Panc1 (cell line): ENCODE measurements around the gene ATF1. TPM values are rescaled to one million over a fixed set of nuclear protein-coding genes. Genes with fewer than 3 reads are reported as not detected.

ENCODE experiments used
- ATAC-seq: fragments of 200-7000 bp; cut with Tn5 transposase; 2 replicates; pipeline ENCODE4 v1.9.1; 2020; ENCODE audit warnings: mild to moderate bottlenecking, moderate library complexity
- BruUV-seq: library from RNA; stranded (reverse); fragments of 400-500 nt; replicated peaks from 2 replicates; lab custom pipeline; 2021; lab: Mats Ljungman, UMichigan
- CTCF ChIA-PET: fragments of 300-600 bp; sonication (Branson Sonifier 250); formaldehyde crosslinking; loops from one replicate; lab custom pipeline; 2022; ENCODE audit warnings: antibody characterized with exemption; lab: Charles Lee
- POLR2A ChIA-PET: fragments of 300-600 bp; sonication (Branson Sonifier 250); formaldehyde crosslinking; loops from one replicate; lab custom pipeline; 2022; ENCODE audit warnings: antibody characterized with exemption; lab: Charles Lee
- DNase-seq: peaks from one replicate; pipeline ENCODE4 v3.0.0-alpha.2; 2010; ENCODE audit warnings: low read depth, low spot score
- H3K27ac ChIP-seq: 2 replicates; pipeline ENCODE4 v1.5.1; 2011; ENCODE audit warnings: mild to moderate bottlenecking, low read length, inconsistent platforms
- H3K27me3 ChIP-seq: fragments of 200-500 bp; sonication (Bioruptor generic); 2 replicates; pipeline ENCODE4 v1.6.0; 2014; ENCODE audit warnings: low read length, inconsistent platforms; ENCODE audit not compliant: control insufficient read depth, insufficient read depth
- H3K36me3 ChIP-seq: fragments of 200-500 bp; sonication (Bioruptor generic); 2 replicates; pipeline ENCODE4 v1.5.1; 2014; ENCODE audit warnings: inconsistent platforms, mild to moderate bottlenecking, low read length, moderate library complexity; ENCODE audit not compliant: control insufficient read depth, insufficient read depth
- H3K4me1 ChIP-seq: 2 replicates; pipeline ENCODE4 v1.5.1; 2011; ENCODE audit warnings: inconsistent platforms, mild to moderate bottlenecking, low read length, moderate library complexity; ENCODE audit not compliant: control insufficient read depth, insufficient read depth
- H3K4me3 ChIP-seq, 2 experiments: 2 replicates each; pipeline ENCODE4 v1.5.1; 2011 to 2012; ENCODE audit warnings: low read depth in 2 of 2, low read length in 2 of 2, mild to moderate bottlenecking in 2 of 2, inconsistent platforms in 1 of 2, moderate library complexity in 1 of 2
- H3K9me3 ChIP-seq: fragments of 200-500 bp; sonication (Bioruptor generic); 2 replicates; pipeline ENCODE4 v1.5.1; 2014; ENCODE audit warnings: low read depth, mild to moderate bottlenecking, inconsistent platforms, low read length, moderate library complexity; ENCODE audit not compliant: control insufficient read depth, insufficient read depth
- POLR2AphosphoS5 ChIP-seq: IDR thresholded peaks from 2 replicates; pipeline ENCODE4 v1.6.1; 2012; ENCODE audit warnings: mild to moderate bottlenecking, low read depth, low read length, moderate library complexity
- SIN3A ChIP-seq: IDR thresholded peaks from 2 replicates; pipeline ENCODE4 v1.6.1; 2012; ENCODE audit warnings: low read depth, mild to moderate bottlenecking, low read length, moderate library complexity, borderline replicate concordance; ENCODE audit not compliant: insufficient read depth
- TCF7L2 ChIP-seq: IDR thresholded peaks from 2 replicates; pipeline ENCODE4 v1.6.1; 2011; ENCODE audit warnings: mild to moderate bottlenecking, low read depth, low read length, inconsistent platforms
- in situ Hi-C: cut with HindIII; loops from 2 replicates; pipeline ENCODE4 v1.10.0; 2016; ENCODE audit warnings: low sequenced_read_pairs, low pct_unique_long_range_greater_than_20kb
- intact Hi-C: fragments of 100-400 bp; cut with micrococcal nuclease; formaldehyde crosslinking; loops from one replicate; pipeline ENCODE4 v1.10.0; 2022; ENCODE audit not compliant: unreplicated experiment
- total RNA-seq: library from RNA; stranded (reverse); gene quantifications from one replicate; pipeline ENCODE4 v1.2.1, GENCODE V29; 2021; ENCODE audit not compliant: unreplicated experiment
- TF ChIP-seq, protein P1 (sequence below): fragments of 450-650 bp; IDR thresholded peaks from 2 replicates; pipeline ENCODE4 v1.5.1; 2017; ENCODE audit warnings: mild to moderate bottlenecking
- TF ChIP-seq, protein P2 (sequence below), 2 experiments: IDR thresholded peaks; 2 replicates each; pipeline ENCODE4 v1.6.1; 2011 to 2012; ENCODE audit warnings: low read depth in 2 of 2, control low read depth in 1 of 2, low read length in 1 of 2, mild to moderate bottlenecking in 1 of 2, moderate library complexity in 1 of 2; ENCODE audit not compliant: insufficient read depth in 1 of 2

ATF1 gene
- total RNA-seq, 1 experiment from 2014 or later: 52.2 TPM

DNA sequence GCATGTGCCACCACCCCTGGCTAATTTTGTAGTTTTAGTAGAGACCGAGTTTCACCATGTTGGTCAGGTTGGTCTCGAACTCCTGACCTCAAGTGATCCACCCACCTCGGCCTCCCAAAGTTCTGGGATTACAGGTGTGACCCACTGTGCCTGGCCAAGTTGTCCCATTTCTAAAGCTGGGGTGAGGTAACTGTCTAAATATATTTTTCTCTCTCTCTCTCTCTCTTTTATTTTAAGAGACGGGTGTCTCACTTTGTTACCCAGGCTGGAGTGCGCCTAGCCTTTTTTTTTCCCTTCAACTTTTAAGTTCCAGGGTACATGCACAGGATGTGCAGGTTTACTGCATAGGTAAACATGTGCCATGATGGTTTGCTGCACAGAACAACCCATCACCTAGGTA lies 8.6 kb downstream of the ATF1 start:
- in situ Hi-C loops (no loop called here), intact Hi-C loops (no loop called here)
- CTCF ChIA-PET: interaction anchor here (0.7 kb wide), 1 partner anchor 256 kb away, joined by 7 read pairs; no protein-coding TSS in a partner anchor
- Histone ChIP-seq H3K36me3 (no peaks in the 10 kb centered on the region; the same call in 1 of the 2 replicates), H3K4me1 (peaks cover 5% of the 10 kb centered on the region), H3K9me3 (no peaks in the 10 kb centered on the region), H3K27ac (no peak overlapping the region), H3K4me3 (no peak overlapping the region), H3K27me3 (no peaks in the 10 kb centered on the region)
- no peak for ATAC-seq
- TF ChIP-seq TCF7L2 (no peak), POLR2AphosphoS5 (no peak), SIN3A (no peak)
- TF ChIP-seq, protein P1, sequence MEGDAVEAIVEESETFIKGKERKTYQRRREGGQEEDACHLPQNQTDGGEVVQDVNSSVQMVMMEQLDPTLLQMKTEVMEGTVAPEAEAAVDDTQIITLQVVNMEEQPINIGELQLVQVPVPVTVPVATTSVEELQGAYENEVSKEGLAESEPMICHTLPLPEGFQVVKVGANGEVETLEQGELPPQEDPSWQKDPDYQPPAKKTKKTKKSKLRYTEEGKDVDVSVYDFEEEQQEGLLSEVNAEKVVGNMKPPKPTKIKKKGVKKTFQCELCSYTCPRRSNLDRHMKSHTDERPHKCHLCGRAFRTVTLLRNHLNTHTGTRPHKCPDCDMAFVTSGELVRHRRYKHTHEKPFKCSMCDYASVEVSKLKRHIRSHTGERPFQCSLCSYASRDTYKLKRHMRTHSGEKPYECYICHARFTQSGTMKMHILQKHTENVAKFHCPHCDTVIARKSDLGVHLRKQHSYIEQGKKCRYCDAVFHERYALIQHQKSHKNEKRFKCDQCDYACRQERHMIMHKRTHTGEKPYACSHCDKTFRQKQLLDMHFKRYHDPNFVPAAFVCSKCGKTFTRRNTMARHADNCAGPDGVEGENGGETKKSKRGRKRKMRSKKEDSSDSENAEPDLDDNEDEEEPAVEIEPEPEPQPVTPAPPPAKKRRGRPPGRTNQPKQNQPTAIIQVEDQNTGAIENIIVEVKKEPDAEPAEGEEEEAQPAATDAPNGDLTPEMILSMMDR: no peak
- POLR2A ChIA-PET: interaction anchor here (0.7 kb wide), 1 partner anchor 18 kb away, joined by 6 read pairs; no protein-coding TSS in a partner anchor
- BruUV-seq: no TSS peak
- no peak for DNase-seq

DNA sequence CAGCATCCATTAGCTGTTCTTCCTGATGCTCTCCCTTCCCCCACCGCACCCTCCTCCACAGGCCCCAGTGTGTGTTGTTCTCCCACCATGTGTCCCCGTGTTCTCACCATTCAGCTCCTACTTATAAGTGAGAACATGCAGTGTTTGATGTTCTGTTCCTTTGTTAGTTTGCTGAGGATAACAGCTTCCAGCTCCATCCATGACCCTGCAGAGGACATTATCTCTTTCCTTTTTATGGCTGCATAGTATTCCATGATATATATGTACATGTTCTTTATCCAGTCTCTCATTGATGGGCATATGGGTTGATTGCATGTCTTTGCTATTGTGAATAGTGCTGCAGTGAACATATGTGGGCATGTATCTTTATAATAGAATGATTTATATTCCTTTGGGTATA lies 9.0 kb downstream of the ATF1 start:
- H3K4me1 ChIP-seq: peaks cover 5% of the 10 kb centered on the region
- ChIA-PET CTCF (interaction anchor here (0.7 kb wide), 1 partner anchor 257 kb away, joined by 7 read pairs; no protein-coding TSS in a partner anchor), POLR2A (no interaction called here)
- H3K27ac ChIP-seq: no peak overlapping the region
- no peaks in the 10 kb centered on the region; the same call in 1 of the 2 replicates for H3K36me3 ChIP-seq
- no peak overlapping the region for H3K4me3 ChIP-seq
- TF ChIP-seq, protein P2, sequence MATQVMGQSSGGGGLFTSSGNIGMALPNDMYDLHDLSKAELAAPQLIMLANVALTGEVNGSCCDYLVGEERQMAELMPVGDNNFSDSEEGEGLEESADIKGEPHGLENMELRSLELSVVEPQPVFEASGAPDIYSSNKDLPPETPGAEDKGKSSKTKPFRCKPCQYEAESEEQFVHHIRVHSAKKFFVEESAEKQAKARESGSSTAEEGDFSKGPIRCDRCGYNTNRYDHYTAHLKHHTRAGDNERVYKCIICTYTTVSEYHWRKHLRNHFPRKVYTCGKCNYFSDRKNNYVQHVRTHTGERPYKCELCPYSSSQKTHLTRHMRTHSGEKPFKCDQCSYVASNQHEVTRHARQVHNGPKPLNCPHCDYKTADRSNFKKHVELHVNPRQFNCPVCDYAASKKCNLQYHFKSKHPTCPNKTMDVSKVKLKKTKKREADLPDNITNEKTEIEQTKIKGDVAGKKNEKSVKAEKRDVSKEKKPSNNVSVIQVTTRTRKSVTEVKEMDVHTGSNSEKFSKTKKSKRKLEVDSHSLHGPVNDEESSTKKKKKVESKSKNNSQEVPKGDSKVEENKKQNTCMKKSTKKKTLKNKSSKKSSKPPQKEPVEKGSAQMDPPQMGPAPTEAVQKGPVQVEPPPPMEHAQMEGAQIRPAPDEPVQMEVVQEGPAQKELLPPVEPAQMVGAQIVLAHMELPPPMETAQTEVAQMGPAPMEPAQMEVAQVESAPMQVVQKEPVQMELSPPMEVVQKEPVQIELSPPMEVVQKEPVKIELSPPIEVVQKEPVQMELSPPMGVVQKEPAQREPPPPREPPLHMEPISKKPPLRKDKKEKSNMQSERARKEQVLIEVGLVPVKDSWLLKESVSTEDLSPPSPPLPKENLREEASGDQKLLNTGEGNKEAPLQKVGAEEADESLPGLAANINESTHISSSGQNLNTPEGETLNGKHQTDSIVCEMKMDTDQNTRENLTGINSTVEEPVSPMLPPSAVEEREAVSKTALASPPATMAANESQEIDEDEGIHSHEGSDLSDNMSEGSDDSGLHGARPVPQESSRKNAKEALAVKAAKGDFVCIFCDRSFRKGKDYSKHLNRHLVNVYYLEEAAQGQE (IDR thresholded peaks at IDR 0.05; ENCODE audit: insufficient read depth in 1 of 2, low read depth in 2 of 2, low read length in 1 of 2): no peak
- no peak for TF ChIP-seq POLR2AphosphoS5
- TF ChIP-seq, protein P1: no peak
- TF ChIP-seq TCF7L2: no peak
- TF ChIP-seq SIN3A: no peak
- no TSS peak for BruUV-seq
- in situ Hi-C loops (no loop called here), intact Hi-C loops (no loop called here)
- no peak for DNase-seq
- H3K9me3 ChIP-seq: no peaks in the 10 kb centered on the region
- ATAC-seq: no peak
- no peaks in the 10 kb centered on the region for H3K27me3 ChIP-seq
